GM23338 (cell line): ENCODE results near the gene PARP14. TPM values are rescaled to one million over a fixed set of nuclear protein-coding genes. Genes with fewer than 3 reads are reported as not detected.

ENCODE experiments used
- ATAC-seq: fragments of 200-7000 bp; cut with Tn5 transposase; 3 replicates; pipeline ENCODE4 v1.9.1; 2020
- DNase-seq: peaks from one replicate; pipeline ENCODE4 v3.0.0-alpha.2; 2015; ENCODE audit warnings: low spot score
- H2AFZ ChIP-seq: fragments of 200-600 bp; sonication (generic); 2 replicates; pipeline ENCODE4 v1.8.0; 2016; ENCODE audit warnings: antibody characterized with exemption, mild to moderate bottlenecking, moderate library complexity
- H3F3A ChIP-seq: fragments of 200-600 bp; sonication (generic); replicated peaks from 2 replicates; pipeline ENCODE4 v1.8.0; 2017; ENCODE audit warnings: antibody characterized with exemption, mixed run types, low read depth
- H3K27ac ChIP-seq: fragments of 200-600 bp; sonication (generic); 2 replicates; pipeline ENCODE4 v1.6.1; 2016; ENCODE audit warnings: low read depth
- H3K27me3 ChIP-seq: fragments of 200-600 bp; sonication (generic); 2 replicates; pipeline ENCODE4 v1.8.0; 2016; ENCODE audit warnings: mild to moderate bottlenecking, mixed run types, moderate library complexity; ENCODE audit not compliant: insufficient read depth
- H3K36me3 ChIP-seq: fragments of 200-600 bp; sonication (generic); 2 replicates; pipeline ENCODE4 v1.8.0; 2016; ENCODE audit warnings: mild to moderate bottlenecking; ENCODE audit not compliant: insufficient read depth
- H3K4me1 ChIP-seq: fragments of 200-600 bp; sonication (generic); 2 replicates; pipeline ENCODE4 v1.8.0; 2016; ENCODE audit warnings: mild to moderate bottlenecking, moderate library complexity; ENCODE audit not compliant: insufficient read depth
- H3K4me2 ChIP-seq: fragments of 200-600 bp; sonication (generic); 2 replicates; pipeline ENCODE4 v1.7.1; 2017; ENCODE audit warnings: mixed run types
- H3K4me3 ChIP-seq: fragments of 200-600 bp; sonication (generic); 2 replicates; pipeline ENCODE4 v1.6.1; 2016; ENCODE audit warnings: mixed run types
- H3K79me2 ChIP-seq: fragments of 200-600 bp; sonication (generic); replicated peaks from 2 replicates; pipeline ENCODE4 v1.8.0; 2017; ENCODE audit warnings: mild to moderate bottlenecking; ENCODE audit not compliant: insufficient read depth
- H3K9me2 ChIP-seq: fragments of 200-600 bp; sonication (generic); 2 replicates; pipeline ENCODE4 v1.8.0; 2017; ENCODE audit not compliant: insufficient read depth
- H4K20me1 ChIP-seq: fragments of 200-600 bp; sonication (generic); replicated peaks from 2 replicates; pipeline ENCODE4 v1.8.0; 2017; ENCODE audit warnings: mild to moderate bottlenecking; ENCODE audit not compliant: insufficient read depth
- H3K27ac Mint-ChIP-seq: 2 replicates; pipeline ENCODE4 v1.8.0; 2020; ENCODE audit warnings: inconsistent platforms, mild to moderate bottlenecking, moderate library complexity, mixed read lengths
- H3K27me3 Mint-ChIP-seq: 3 replicates; pipeline ENCODE4 v1.8.0; 2022; ENCODE audit warnings: low read depth, mild to moderate bottlenecking, moderate library complexity, mixed read lengths, inconsistent platforms; ENCODE audit not compliant: insufficient read depth, poor library complexity
- H3K36me3 Mint-ChIP-seq: 3 replicates; pipeline ENCODE4 v1.8.0; 2021; ENCODE audit warnings: low read depth, mild to moderate bottlenecking, inconsistent platforms, moderate library complexity, mixed read lengths
- H3K4me1 Mint-ChIP-seq: 3 replicates; pipeline ENCODE4 v1.8.0; 2020; ENCODE audit warnings: mild to moderate bottlenecking, inconsistent platforms, mixed read lengths
- H3K4me3 Mint-ChIP-seq: 3 replicates; pipeline ENCODE4 v1.8.0; 2021; ENCODE audit warnings: moderate library complexity, mild to moderate bottlenecking, inconsistent platforms, mixed read lengths
- H3K9me3 Mint-ChIP-seq: 3 replicates; pipeline ENCODE4 v1.8.0; 2020; ENCODE audit warnings: moderate library complexity, mild to moderate bottlenecking, inconsistent platforms, mixed read lengths
- CREB1 ChIP-seq: fragments of 250-450 bp; sonication (Bioruptor Pico); IDR thresholded peaks from 2 replicates; pipeline ENCODE4 v1.5.0; 2020; ENCODE audit warnings: low read depth, mild to moderate bottlenecking, moderate library complexity
- CTCF ChIP-seq, 2 experiments: fragments of 200-600 bp in 1 of 2; sonication (generic) in 1 of 2; conservative IDR thresholded peaks; 2 replicates each; pipeline versions ENCODE4 v1.5.1 to v1.6.1; 2016 to 2017; ENCODE audit warnings: antibody characterized with exemption in 2 of 2, low read depth in 2 of 2, mild to moderate bottlenecking in 2 of 2, moderate library complexity in 1 of 2
- ETS1 ChIP-seq: IDR thresholded peaks from 2 replicates; pipeline ENCODE4 v1.6.1; 2016; ENCODE audit warnings: antibody characterized with exemption
- EZH2 ChIP-seq: fragments of 200-600 bp; sonication (generic); IDR thresholded peaks from one replicate; pipeline ENCODE4 v1.8.0; 2017; ENCODE audit warnings: antibody characterized with exemption, mild to moderate bottlenecking, low read depth; ENCODE audit not compliant: unreplicated experiment
- EZH2phosphoT487 ChIP-seq: fragments of 200-600 bp; sonication (generic); IDR thresholded peaks from one replicate; pipeline ENCODE4 v1.8.1; 2018; ENCODE audit warnings: antibody characterized with exemption; ENCODE audit not compliant: unreplicated experiment
- JUNB ChIP-seq: IDR thresholded peaks from one replicate; pipeline ENCODE4 v1.6.1; 2016; ENCODE audit warnings: antibody characterized with exemption; ENCODE audit not compliant: unreplicated experiment
- NANOG ChIP-seq: IDR thresholded peaks from 2 replicates; pipeline ENCODE4 v1.6.1; 2016; ENCODE audit warnings: antibody characterized with exemption, borderline replicate concordance
- POLR2AphosphoS5 ChIP-seq: IDR thresholded peaks from 2 replicates; pipeline ENCODE4 v1.6.1; 2016; ENCODE audit warnings: antibody characterized with exemption, low read depth
- REST ChIP-seq: IDR thresholded peaks from one replicate; pipeline ENCODE4 v1.6.1; 2018; ENCODE audit warnings: antibody characterized with exemption; ENCODE audit not compliant: unreplicated experiment
- STAT1 ChIP-seq: IDR thresholded peaks from one replicate; pipeline ENCODE4 v1.6.1; 2016; ENCODE audit warnings: antibody characterized with exemption; ENCODE audit not compliant: unreplicated experiment
- ZNF114 ChIP-seq: fragments of 250-450 bp; sonication (Bioruptor Pico); IDR thresholded peaks from 2 replicates; pipeline ENCODE4 v1.5.0; 2020; ENCODE audit warnings: mild to moderate bottlenecking, moderate library complexity
- ZNF462 ChIP-seq: fragments of 250-450 bp; sonication (Bioruptor Pico); IDR thresholded peaks from 2 replicates; pipeline ENCODE4 v1.5.0; 2020; ENCODE audit warnings: mild to moderate bottlenecking, moderate library complexity
- polyA plus RNA-seq: library from polyadenylated mRNA; unstranded; fragments of >200 nt; fragmentation: Nextera tagmentation; extraction: Ambion mirVana; gene quantifications from 2 replicates; pipeline ENCODE4 v1.2.1, GENCODE V29; 2016
- total RNA-seq: library from RNA; depleted of rRNA; stranded (reverse); fragments of >200 nt; shearing (Covaris generic); gene quantifications from 2 replicates; pipeline ENCODE4 v1.2.3, GENCODE V29; 2014

PARP14 gene
- total and polyA plus RNA-seq, 2 experiments from 2014 or later = 7.8 to 26.0 TPM

GRCh38 chr3:122665226-122665786 lies 15.3 kb upstream of the PARP14 start:
- peaks cover 5% of the 10 kb centered on the region; the same call in 1 of the 3 replicates for H3K4me1 Mint-ChIP-seq
- no peaks in the 10 kb centered on the region; the same call in 2 of the 3 replicates for H3K36me3 Mint-ChIP-seq
- Histone ChIP-seq H3K4me2 (no peak overlapping the region), H3K36me3 (no peaks in the 10 kb centered on the region), H3K27me3 (no peaks in the 10 kb centered on the region), H3K9me2 (no peaks in the 10 kb centered on the region), H3F3A (no peaks in the 10 kb centered on the region), H3K4me3 (no peak overlapping the region), H3K79me2 (no peaks in the 10 kb centered on the region), H3K4me1 (peaks cover 11% of the 10 kb centered on the region; the same call in 1 of the 2 replicates), H4K20me1 (no peaks in the 10 kb centered on the region), H3K27ac (no peak overlapping the region), H2AFZ (peak overlapping the region; percentile 56; the same call in 1 of the 2 replicates)
- peaks cover 7% of the 10 kb centered on the region; the same call in 2 of the 3 replicates for H3K9me3 Mint-ChIP-seq
- TF ChIP-seq POLR2AphosphoS5 = no peak
- TF ChIP-seq EZH2phosphoT487 = no peak
- no peak for TF ChIP-seq NANOG
- no peak for TF ChIP-seq EZH2
- no peak for TF ChIP-seq ZNF114 (CRISPR knock-in tag)
- no peak for TF ChIP-seq ZNF462 (CRISPR knock-in tag)
- no peak for TF ChIP-seq CREB1 (CRISPR knock-in tag)
- no peak for TF ChIP-seq JUNB
- TF ChIP-seq STAT1 = no peak
- no peak for TF ChIP-seq REST
- no peak for TF ChIP-seq CTCF (conservative IDR thresholded peaks at IDR 0.05; ENCODE audit: low read depth in 2 of 2)
- no peak for TF ChIP-seq ETS1
- DNase-seq = no peak
- H3K27me3 Mint-ChIP-seq = peaks cover 6% of the 10 kb centered on the region
- no peak overlapping the region for H3K4me3 Mint-ChIP-seq
- H3K27ac Mint-ChIP-seq = no peak overlapping the region
- ATAC-seq = no peak
